ENCODE results near the gene CFAP251. TPM values are rescaled to one million over a fixed set of nuclear protein-coding genes. Genes with fewer than 3 reads are reported as not detected.
A peak's percentile ranks its signal among the peaks of the same experiment; 100 is the strongest.
"Not testable (repeated sequence)": the region's sequence is repeated elsewhere in the genome, so short reads cannot be mapped to it uniquely, and the experiment has no call there.

The CFAP251 gene
- total RNA-seq, 4 donors from 2014 or later: 0.49 to 4.9 (median 0.61) TPM

DNA sequence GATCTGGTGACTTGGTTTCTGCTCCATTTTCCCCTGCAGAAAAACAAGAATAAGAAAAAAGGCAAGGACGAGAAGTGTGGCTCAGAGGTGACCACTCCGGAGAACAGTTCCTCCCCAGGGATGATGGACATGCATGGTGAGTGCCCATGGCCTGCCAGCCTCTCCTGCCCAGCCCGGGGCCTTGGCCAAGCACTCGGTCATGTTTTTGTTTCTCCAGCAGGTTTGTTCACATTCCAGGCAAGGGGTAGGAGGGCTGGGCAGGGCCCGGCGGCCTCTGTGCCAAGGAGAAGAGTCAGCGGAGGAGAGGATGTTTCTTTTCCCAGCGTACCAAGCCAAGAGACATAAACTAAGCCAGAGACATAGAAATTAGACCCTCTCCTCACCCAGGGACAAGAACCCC is 116.9 kb downstream of the CFAP251 start:
- no peaks in the 10 kb centered on the region for H3K9me3 ChIP-seq
- in situ Hi-C loops (cut with MboI; ENCODE audit: low sequenced_read_pairs in 4 of 4) (no loop called here), intact Hi-C loops (cut with DNase I; ENCODE audit: low total_unique reads) (no loop called here)
- H3K27me3 ChIP-seq: no peaks in the 10 kb centered on the region
- TF ChIP-seq CTCF (IDR thresholded peaks at IDR 0.05 in 4 of 5, conservative IDR thresholded peaks at IDR 0.05 in 1 of 5) (no peak), POLR2A (IDR thresholded peaks at IDR 0.05) (no peak)
- H3K27ac ChIP-seq: peak overlapping the region in 1 of 4 donors; percentile 25
- peaks cover 0 to 22% of the 10 kb centered on the region in 2 donors for H3K36me3 ChIP-seq
- no peak for ATAC-seq
- peaks cover 0 to 10% of the 10 kb centered on the region in 2 donors for H3K4me1 ChIP-seq
- H3K4me3 ChIP-seq: no peak overlapping the region
- no peak for DNase-seq

DNA sequence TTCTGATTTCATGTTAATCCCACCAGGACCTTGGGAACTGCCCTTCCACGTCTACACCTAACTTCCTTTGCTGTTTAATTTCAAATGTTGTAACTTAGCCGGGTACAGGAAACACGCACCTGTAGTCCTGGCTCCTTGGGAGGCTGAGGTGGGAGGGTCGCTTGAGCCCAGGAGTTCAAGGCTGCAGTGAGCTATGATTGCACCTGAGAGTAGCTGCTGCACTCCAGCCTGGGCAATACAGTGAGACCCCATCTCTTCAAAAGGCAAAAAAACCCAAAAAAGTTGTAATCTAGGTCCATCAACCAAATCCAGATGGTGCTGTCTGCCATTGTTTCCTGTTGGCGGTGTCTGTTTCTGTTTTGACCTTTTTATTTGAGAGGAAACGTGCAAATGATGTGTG is 117.8 kb downstream of the CFAP251 start:
- H3K4me1 ChIP-seq: peaks cover 0 to 5% of the 10 kb centered on the region in 2 donors
- no peak for TF ChIP-seq POLR2A (IDR thresholded peaks at IDR 0.05)
- no peak for TF ChIP-seq CTCF (IDR thresholded peaks at IDR 0.05 in 4 of 5, conservative IDR thresholded peaks at IDR 0.05 in 1 of 5)
- H3K27ac ChIP-seq: no peak overlapping the region
- peaks cover 0 to 22% of the 10 kb centered on the region in 2 donors for H3K36me3 ChIP-seq
- no peak overlapping the region for H3K4me3 ChIP-seq
- H3K9me3 ChIP-seq: no peaks in the 10 kb centered on the region
- no peak for DNase-seq
- intact Hi-C loops (cut with DNase I; ENCODE audit: low total_unique reads) (no loop called here), in situ Hi-C loops (cut with MboI; ENCODE audit: low sequenced_read_pairs in 4 of 4) (no loop called here)
- no peaks in the 10 kb centered on the region for H3K27me3 ChIP-seq
- ATAC-seq: no peak

- intact Hi-C loops (cut with DNase I; ENCODE audit: low total_unique reads) (no loop called here), in situ Hi-C loops (cut with MboI; ENCODE audit: low sequenced_read_pairs in 4 of 4) (loop anchor here in 1 of 4 donors (10.0 kb wide), 1 partner anchor 154 kb away; no protein-coding TSS in a partner anchor)
- H3K9me3 ChIP-seq: no peaks in the 10 kb centered on the region
- H3K36me3 ChIP-seq: peaks cover 0 to 20% of the 10 kb centered on the region in 2 donors
- H3K4me1 ChIP-seq: no peaks in the 10 kb centered on the region
- no peaks in the 10 kb centered on the region for H3K27me3 ChIP-seq
- H3K4me3 ChIP-seq: no peak overlapping the region
- no peak for TF ChIP-seq CTCF (IDR thresholded peaks at IDR 0.05 in 4 of 5, conservative IDR thresholded peaks at IDR 0.05 in 1 of 5)
- TF ChIP-seq POLR2A (IDR thresholded peaks at IDR 0.05): no peak
- no peak overlapping the region for H3K27ac ChIP-seq
- no peak for ATAC-seq
- DNase-seq: no peak
Observed at GRCh38 chr12:122040579-122041386, 122.4 kb downstream of the CFAP251 start.

GRCh38 chr12:122041458-122041857 is 123.1 kb downstream of the CFAP251 start:
- in situ Hi-C loops (cut with MboI; ENCODE audit: low sequenced_read_pairs in 4 of 4): loop anchor here in 1 of 4 donors (10.0 kb wide), 1 partner anchor 153 kb away; no protein-coding TSS in a partner anchor
- H3K36me3 ChIP-seq: peaks cover 0 to 16% of the 10 kb centered on the region in 2 donors
- H3K4me1 ChIP-seq; intact Hi-C loops (cut with DNase I; ENCODE audit: low total_unique reads); ATAC-seq; H3K9me3 ChIP-seq; DNase-seq; H3K27ac ChIP-seq; H3K4me3 ChIP-seq; H3K27me3 ChIP-seq: not testable (repeated sequence)

GRCh38 chr12:122042910-122043309 is 124.5 kb downstream of the CFAP251 start:
- in situ Hi-C loops (cut with MboI; ENCODE audit: low sequenced_read_pairs in 4 of 4) (loop anchor here in 1 of 4 donors (10.0 kb wide), 1 partner anchor 152 kb away; no protein-coding TSS in a partner anchor), intact Hi-C loops (cut with DNase I; ENCODE audit: low total_unique reads) (no loop called here)
- H3K27ac ChIP-seq: no peak overlapping the region
- H3K4me1 ChIP-seq: no peaks in the 10 kb centered on the region
- H3K4me3 ChIP-seq: no peak overlapping the region
- no peaks in the 10 kb centered on the region for H3K9me3 ChIP-seq
- ATAC-seq: no peak
- TF ChIP-seq CTCF (IDR thresholded peaks at IDR 0.05 in 4 of 5, conservative IDR thresholded peaks at IDR 0.05 in 1 of 5) (no peak), POLR2A (IDR thresholded peaks at IDR 0.05) (no peak)
- no peak for DNase-seq
- H3K27me3 ChIP-seq: no peaks in the 10 kb centered on the region
- peaks cover 0 to 17% of the 10 kb centered on the region in 2 donors for H3K36me3 ChIP-seq

Measured in gastrocnemius medialis (tissue), 4 donors.